Right hindlimb (tissue), 1 donor: ENCODE data around the gene SUCLG2.

Source experiments
- DNase-seq: peaks from one replicate; pipeline ENCODE4 v3.0.0-alpha.2; 2018

Gene SUCLG2

GRCh38 chr3:67654099-67654843 lies at the start of gene SUCLG2:
TSS of gene SUCLG2 (minus strand) at chr3:67654612. CDS start at chr3:67654586, 26 bp downstream.
- peak; percentile 94 for DNase-seq

- no peak for DNase-seq
Observed at GRCh38 chr3:67700596-67700995, 46.2 kb upstream of the SUCLG2 start.

- no peak for DNase-seq
Observed at GRCh38 chr3:67699882-67700281, 45.5 kb upstream of the SUCLG2 start.

- no peak for DNase-seq
Observed at GRCh38 chr3:67692621-67693020, 38.2 kb upstream of the SUCLG2 start.

GRCh38 chr3:67691926-67692325 lies 37.5 kb upstream of the SUCLG2 start:
- DNase-seq = no peak

- DNase-seq = no peak
Observed at GRCh38 chr3:67691207-67691606, 36.8 kb upstream of the SUCLG2 start.

GRCh38 chr3:67689806-67690205 lies 35.4 kb upstream of the SUCLG2 start:
- no peak for DNase-seq

GRCh38 chr3:67688231-67688630 lies 33.8 kb upstream of the SUCLG2 start:
- no peak for DNase-seq

- no peak for DNase-seq
Observed at GRCh38 chr3:67686069-67686468, 31.7 kb upstream of the SUCLG2 start.

GRCh38 chr3:67685499-67685898 lies 31.1 kb upstream of the SUCLG2 start:
- no peak for DNase-seq

- no peak for DNase-seq
Observed at GRCh38 chr3:67684211-67684610, 29.8 kb upstream of the SUCLG2 start.

GRCh38 chr3:67683522-67683921 lies 29.1 kb upstream of the SUCLG2 start:
- no peak for DNase-seq

GRCh38 chr3:67678665-67679064 lies 24.3 kb upstream of the SUCLG2 start:
- DNase-seq = no peak

GRCh38 chr3:67674055-67674454 lies 19.6 kb upstream of the SUCLG2 start:
- DNase-seq = no peak

GRCh38 chr3:67662733-67663132 lies 8.3 kb upstream of the SUCLG2 start:
- no peak for DNase-seq

GRCh38 chr3:67661089-67661488 lies 6.7 kb upstream of the SUCLG2 start:
- DNase-seq = no peak

GRCh38 chr3:67657192-67657591 lies 2.8 kb upstream of the SUCLG2 start:
- no peak for DNase-seq

GRCh38 chr3:67656614-67657013 lies 2.2 kb upstream of the SUCLG2 start:
- no peak for DNase-seq

GRCh38 chr3:67655364-67656121 lies 1.1 kb upstream of the SUCLG2 start:
- no peak for DNase-seq

- DNase-seq = no peak
Observed at GRCh38 chr3:67654844-67655177, 399 bp upstream of the SUCLG2 start.

GRCh38 chr3:67653425-67654098 lies 850 bp downstream of the SUCLG2 start:
- no peak for DNase-seq

GRCh38 chr3:67650084-67650483 lies 4.3 kb downstream of the SUCLG2 start:
- DNase-seq = no peak

GRCh38 chr3:67649681-67650080 lies 4.7 kb downstream of the SUCLG2 start:
- no peak for DNase-seq

GRCh38 chr3:67648701-67649100 lies 5.7 kb downstream of the SUCLG2 start:
- DNase-seq = no peak
